LNCaP clone FGC (cell line): ENCODE measurements around the gene AKNA.

Source experiments
- DNase-seq: peaks from one replicate; pipeline ENCODE4 v3.0.0-alpha.2; 2011; ENCODE audit warnings: low read depth
- H3K4me3 ChIP-seq: 2 replicates; pipeline ENCODE4 v1.5.1; 2011; ENCODE audit warnings: mild to moderate bottlenecking, low read depth, low read length, control low read depth
- CTCF ChIP-seq: IDR thresholded peaks from 2 replicates; pipeline ENCODE4 v1.5.1; 2012; ENCODE audit warnings: mild to moderate bottlenecking; ENCODE audit not compliant: control insufficient read depth, insufficient read depth; ENCODE audit errors: extremely low read depth

The AKNA gene

GRCh38 chr9:114394523-114395333 is 6.9 kb upstream of the AKNA start:
- DNase-seq, result no peak
- TF ChIP-seq CTCF, result no peak
- H3K4me3 ChIP-seq, result no peak overlapping the region

- DNase-seq, result peak; percentile 70
- no peak for TF ChIP-seq CTCF
- no peak overlapping the region for H3K4me3 ChIP-seq
Observed at GRCh38 chr9:114392749-114393112, 4.9 kb upstream of the AKNA start.

- no peak overlapping the region for H3K4me3 ChIP-seq
- no peak for TF ChIP-seq CTCF
- no peak for DNase-seq
Observed at GRCh38 chr9:114390952-114391351, 3.2 kb upstream of the AKNA start.

GRCh38 chr9:114389612-114390368 is 2.0 kb upstream of the AKNA start:
- no peak for DNase-seq
- no peak overlapping the region for H3K4me3 ChIP-seq
- TF ChIP-seq CTCF, result no peak

GRCh38 chr9:114388764-114389375 is 1.1 kb upstream of the AKNA start:
- DNase-seq, result no peak
- TF ChIP-seq CTCF, result no peak
- no peak overlapping the region for H3K4me3 ChIP-seq

GRCh38 chr9:114388357-114388682 is 538 bp upstream of the AKNA start:
- TF ChIP-seq CTCF, result no peak
- no peak overlapping the region for H3K4me3 ChIP-seq
- no peak for DNase-seq
